HepG2 (cell line): ENCODE data around the gene PRR27. TPM values are rescaled to one million over a fixed set of nuclear protein-coding genes. Genes with fewer than 3 reads are reported as not detected.

Source experiments
- ATAC-seq: fragments of 200-7000 bp; cut with Tn5 transposase; 3 replicates; pipeline ENCODE4 v1.9.1; 2020; ENCODE audit warnings: mild to moderate bottlenecking, moderate library complexity
- BruUV-seq: library from RNA; stranded (reverse); fragments of 400-500 nt; replicated peaks from 2 replicates; lab custom pipeline; 2021; lab: Mats Ljungman, UMichigan
- CTCF ChIA-PET: fragments of 300-600 bp; formaldehyde crosslinking; extraction: SDS; loops from one replicate; lab custom pipeline; 2021; ENCODE audit warnings: low total read pairs, inconsistent platforms, low intra/inter-chr PET ratio; lab: Yijun Ruan, JAX
- POLR2A ChIA-PET: fragments of 350-600 bp; sonication (Branson Sonifier 250); formaldehyde crosslinking; loops from one replicate; lab custom pipeline; 2020; ENCODE audit warnings: antibody characterized with exemption, inconsistent platforms; lab: Yijun Ruan, JAX
- DNase-seq: peaks from one replicate; pipeline ENCODE4 v3.0.0-alpha.2; 2015; ENCODE audit warnings: low spot score
- FAIRE-seq: peaks from 3 replicates; lab custom pipeline; 2011; peaks lifted over from hg19 to GRCh38; lab: Jason Lieb, UNC
- H2AFZ ChIP-seq: one replicate; pipeline ENCODE4 v1.6.1; 2011; ENCODE audit warnings: low read length, inconsistent platforms
- H3K27ac ChIP-seq: fragments of 300-600 bp; 3 replicates; pipeline ENCODE4 v1.8.0; 2011; ENCODE audit warnings: mixed run types, mild to moderate bottlenecking, mixed read lengths, low read length, inconsistent platforms; ENCODE audit not compliant: insufficient read depth; ENCODE audit errors: extremely low read length
- H3K27me3 ChIP-seq, 2 experiments: fragments of 200-600 bp in 1 of 2; 2 replicates in 1 of 2; 3 replicates in 1 of 2; pipeline versions ENCODE4 v1.6.0 to v1.8.0; 2011; ENCODE audit warnings: low read length in 2 of 2, mild to moderate bottlenecking in 2 of 2, moderate library complexity in 2 of 2, inconsistent platforms in 1 of 2; ENCODE audit not compliant: insufficient read depth in 2 of 2, control insufficient read depth in 1 of 2
- H3K36me3 ChIP-seq, 2 experiments: fragments of 200-600 bp in 1 of 2; replicated peaks in 1 of 2; 2 replicates in 1 of 2; 3 replicates in 1 of 2; pipeline versions ENCODE4 v1.5.1 to v1.8.0; 2011; ENCODE audit warnings: low read length in 2 of 2, inconsistent platforms in 1 of 2; ENCODE audit not compliant: insufficient read depth in 2 of 2, control insufficient read depth in 1 of 2
- H3K4me1 ChIP-seq: 2 replicates; pipeline ENCODE4 v1.5.1; 2012; ENCODE audit warnings: low read length, inconsistent platforms; ENCODE audit not compliant: insufficient read depth
- H3K4me2 ChIP-seq: 2 replicates; pipeline ENCODE4 v1.6.0; 2011; ENCODE audit warnings: low read depth, low read length, inconsistent platforms
- H3K4me3 ChIP-seq, 3 experiments: fragments of 200-600 bp in 1 of 3; sonication (generic), shearing (Covaris generic) in 1 of 3; replicated peaks in 1 of 3; 2 replicates each; pipeline ENCODE4 v1.5.1; 2011 to 2016; ENCODE audit warnings: low read length in 3 of 3, inconsistent platforms in 2 of 3, low read depth in 2 of 3, mild to moderate bottlenecking in 2 of 3, control low read depth in 1 of 3, mixed read lengths in 1 of 3; ENCODE audit not compliant: insufficient read depth in 1 of 3
- H3K79me2 ChIP-seq: one replicate; pipeline ENCODE4 v1.6.1; 2011; ENCODE audit warnings: low read length, inconsistent platforms; ENCODE audit not compliant: insufficient read depth
- H3K9ac ChIP-seq: 2 replicates; pipeline ENCODE4 v1.6.0; 2011; ENCODE audit warnings: mild to moderate bottlenecking, low read depth, low read length, inconsistent platforms; ENCODE audit not compliant: insufficient read depth
- H3K9me3 ChIP-seq: 2 replicates; pipeline ENCODE4 v1.5.1; 2012; ENCODE audit warnings: mild to moderate bottlenecking, low read length
- H4K20me1 ChIP-seq: 2 replicates; pipeline ENCODE4 v1.6.0; 2011; ENCODE audit warnings: inconsistent platforms, mild to moderate bottlenecking, low read length, moderate library complexity; ENCODE audit not compliant: insufficient read depth
- ATF7 ChIP-seq, 2 experiments: fragments of 450-650 bp in 1 of 2; sonication (generic) in 1 of 2; formaldehyde crosslinking in 1 of 2; IDR thresholded peaks; 2 replicates each; pipeline versions ENCODE4 v1.4.0 to v1.6.1; 2016 to 2020; ENCODE audit warnings: antibody characterized with exemption in 1 of 2, mild to moderate bottlenecking in 1 of 2, missing genetic modification reagents in 1 of 2
- FOXP1 ChIP-seq, 2 experiments: fragments of 450-650 bp in 1 of 2; IDR thresholded peaks; 2 replicates each; pipeline ENCODE4 v1.6.1; 2017 to 2018; ENCODE audit warnings: antibody characterized with exemption in 1 of 2
- MEIS2 ChIP-seq: sonication (generic); formaldehyde crosslinking; IDR thresholded peaks from 2 replicates; pipeline ENCODE4 v1.9.0; 2021; ENCODE audit warnings: mild to moderate bottlenecking, missing genetic modification reagents
- NCOR1 ChIP-seq: fragments of 200-600 bp; sonication (generic); IDR thresholded peaks from 2 replicates; pipeline ENCODE4 v1.7.0; 2017; ENCODE audit warnings: antibody characterized with exemption, low read length, borderline replicate concordance
- NFIC ChIP-seq: IDR thresholded peaks from 2 replicates; pipeline ENCODE4 v1.6.1; 2012; ENCODE audit warnings: mild to moderate bottlenecking, low read length, inconsistent platforms
- NFYC ChIP-seq: IDR thresholded peaks from 2 replicates; pipeline ENCODE4 v1.6.1; 2016; ENCODE audit warnings: missing genetic modification reagents, missing compliant biosample characterization
- REPIN1 ChIP-seq: sonication (generic); formaldehyde crosslinking; IDR thresholded peaks from 2 replicates; pipeline ENCODE4 v1.8.0; 2022; ENCODE audit warnings: missing genetic modification reagents, low read depth, mild to moderate bottlenecking, borderline replicate concordance
- TCF7 ChIP-seq: sonication (generic); IDR thresholded peaks from 2 replicates; pipeline ENCODE4 v1.6.1; 2016; ENCODE audit warnings: antibody characterized with exemption, low read depth
- TRAFD1 ChIP-seq: sonication (generic); formaldehyde crosslinking; IDR thresholded peaks from 2 replicates; pipeline ENCODE4 v1.5.1; 2020; ENCODE audit warnings: missing genetic modification reagents, mild to moderate bottlenecking, borderline replicate concordance
- ZBTB25 ChIP-seq: IDR thresholded peaks from 2 replicates; pipeline ENCODE4 v1.6.1; 2018; ENCODE audit warnings: missing genetic modification reagents
- ZNF362 ChIP-seq: sonication (generic); formaldehyde crosslinking; IDR thresholded peaks from 2 replicates; pipeline ENCODE4 v1.4.0; 2020; ENCODE audit warnings: missing genetic modification reagents, mild to moderate bottlenecking, borderline replicate concordance
- ZNF800 ChIP-seq: sonication (generic); formaldehyde crosslinking; IDR thresholded peaks from 2 replicates; pipeline ENCODE4 v1.4.0; 2020; ENCODE audit warnings: missing genetic modification reagents
- WGBS: methylation state at CpG from one replicate; pipeline ENCODE4 v1.1.6; 2017; ENCODE audit warnings: low lambda C conversion rate; 5-methylcytosine and 5-hydroxymethylcytosine counted together
- in situ Hi-C: cut with HindIII; loops from 2 replicates; pipeline ENCODE4 v1.10.0; 2017; ENCODE audit warnings: low pct_unique_long_range_greater_than_20kb; ENCODE audit not compliant: extremely low pct_ligation_motif_present
- intact Hi-C: fragments of 100-400 bp; cut with micrococcal nuclease; formaldehyde crosslinking; loops from one replicate; pipeline ENCODE4 v1.10.0; 2022; ENCODE audit not compliant: unreplicated experiment
- polyA plus RNA-seq, 8 experiments: library from polyadenylated mRNA; depleted of rRNA in 3 of 8; stranded (reverse) in 7 of 8; unstranded in 1 of 8; fragments of >200 nt; fragmentation: Illumina TruSeq in 4 of 8; extraction: Trizol in 4 of 8; gene quantifications; 2 replicates each; pipeline versions ENCODE4 v1.2.1 to v1.2.3, GENCODE V29; 2011 to 2016; ENCODE audit warnings: low read depth in 4 of 8, missing spikeins in 1 of 8, mixed read lengths in 1 of 8; ENCODE audit not compliant: insufficient read depth in 1 of 8
- total RNA-seq, 5 experiments: library from RNA; depleted of rRNA; stranded (reverse); fragments of >200 nt; fragmentation: Illumina TruSeq; extraction: Trizol; gene quantifications; 2 replicates each; pipeline ENCODE4 v1.2.3, GENCODE V29; 2016; ENCODE audit warnings: low read depth in 1 of 5
- TF ChIP-seq, protein P1 (sequence below): sonication (generic); formaldehyde crosslinking; IDR thresholded peaks from 2 replicates; pipeline ENCODE4 v1.5.1; 2020; ENCODE audit warnings: missing genetic modification reagents, mild to moderate bottlenecking, borderline replicate concordance

The PRR27 gene
- total and polyA plus RNA-seq, 2 of the 13 experiments (the other 11 are each of a cell fraction or from before 2014, with no cell fraction given), result not detected

DNA sequence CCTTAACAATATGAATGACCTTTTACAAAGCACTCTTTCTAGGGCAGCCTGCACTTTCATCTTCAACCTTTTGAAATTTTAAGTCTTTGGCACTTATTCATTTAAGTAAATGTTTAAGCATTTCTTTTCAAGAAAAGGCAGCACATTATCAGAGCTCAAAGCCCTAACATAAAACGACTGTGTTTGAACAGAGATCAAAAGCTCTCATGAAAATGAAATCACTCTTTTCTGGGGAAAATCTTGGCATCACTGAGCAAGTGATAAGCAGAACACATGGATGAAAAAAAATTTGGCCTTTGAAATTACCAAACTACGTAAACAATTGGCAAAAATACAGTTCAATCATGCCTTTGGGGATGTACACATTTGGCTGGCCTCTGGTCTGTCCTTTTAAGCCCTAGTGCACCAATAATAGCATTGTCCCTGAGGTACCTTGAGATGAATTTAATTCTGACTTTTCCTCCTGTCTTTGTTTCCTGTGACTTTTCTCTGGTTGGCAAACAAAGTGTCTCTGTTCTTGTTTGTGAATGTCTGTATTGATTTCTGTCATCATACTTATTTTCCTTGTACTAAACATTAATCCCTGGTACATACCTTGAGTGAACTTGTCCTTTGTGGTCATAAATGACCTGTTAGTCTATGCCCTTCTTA is 28.6 kb downstream of the PRR27 start:
- in situ Hi-C loops, result loop anchor here (5.0 to 10.0 kb wide), 2 partner anchors 298 to 350 kb away; no protein-coding TSS in a partner anchor
- H2AFZ ChIP-seq, result no peak overlapping the region
- no peaks in the 10 kb centered on the region for H4K20me1 ChIP-seq
- H3K79me2 ChIP-seq, result no peaks in the 10 kb centered on the region
- ATAC-seq (peak; percentile 96), FAIRE-seq (peak; percentile 90), DNase-seq (peak; percentile 100)
- CTCF ChIA-PET, result no interaction called here
- peak overlapping the region; percentile 65; the same call in 1 of the 2 replicates for H3K9ac ChIP-seq
- intact Hi-C loops, result loop anchor here (1.0 to 5.0 kb wide), 9 partner anchors 56 to 493 kb away; no protein-coding TSS in a partner anchor
- POLR2A ChIA-PET, result interaction anchor here (0.9 to 2.2 kb wide), 4 partner anchors 19 to 359 kb away, joined by 3 to 12 read pairs (median 6); no protein-coding TSS in a partner anchor
- H3K36me3 ChIP-seq, result no peaks in the 10 kb centered on the region
- H3K4me3 ChIP-seq, result no peak overlapping the region
- peaks cover 73% of the 10 kb centered on the region for H3K4me1 ChIP-seq
- 0% methylated on average over 2 of the region's 2 CpGs for WGBS
- BruUV-seq, result no TSS peak
- H3K4me2 ChIP-seq, result peak overlapping the region; percentile 62
- H3K27me3 ChIP-seq, result no peaks in the 10 kb centered on the region
- peak overlapping the region; percentile 90 for H3K27ac ChIP-seq
- no peaks in the 10 kb centered on the region for H3K9me3 ChIP-seq
- peak; percentile 40; the same call in 1 of the 2 replicates for TF ChIP-seq MEIS2 (CRISPR knock-in tag)
- 0 out of 2 replicates have a peak, but pooled peaks have one; percentile 12 for TF ChIP-seq NFYC (CRISPR knock-in tag)
- TF ChIP-seq ZNF362 (CRISPR knock-in tag), result peak; percentile 96
- TF ChIP-seq REPIN1 (CRISPR knock-in tag), result peak; percentile 61; the same call in 1 of the 2 replicates
- TF ChIP-seq FOXP1 (IDR thresholded peaks at IDR 0.05), result peak; percentile 78
- TF ChIP-seq FOXP1 (CRISPR knock-in tag; IDR thresholded peaks at IDR 0.05), result peak; percentile 86
- TF ChIP-seq ATF7 (IDR thresholded peaks at IDR 0.05), result 0 out of 2 replicates have a peak, but pooled peaks have one; percentile 43
- TF ChIP-seq ATF7 (CRISPR knock-in tag; IDR thresholded peaks at IDR 0.05), result no peak; the same call in 1 of the 2 replicates
- peak; percentile 98 for TF ChIP-seq TCF7
- peak; percentile 91 for TF ChIP-seq NCOR1
- no peak for TF ChIP-seq TRAFD1
- peak; percentile 100 for TF ChIP-seq NFIC
- peak; percentile 66 for TF ChIP-seq ZBTB25 (CRISPR knock-in tag)
- TF ChIP-seq, protein P1, sequence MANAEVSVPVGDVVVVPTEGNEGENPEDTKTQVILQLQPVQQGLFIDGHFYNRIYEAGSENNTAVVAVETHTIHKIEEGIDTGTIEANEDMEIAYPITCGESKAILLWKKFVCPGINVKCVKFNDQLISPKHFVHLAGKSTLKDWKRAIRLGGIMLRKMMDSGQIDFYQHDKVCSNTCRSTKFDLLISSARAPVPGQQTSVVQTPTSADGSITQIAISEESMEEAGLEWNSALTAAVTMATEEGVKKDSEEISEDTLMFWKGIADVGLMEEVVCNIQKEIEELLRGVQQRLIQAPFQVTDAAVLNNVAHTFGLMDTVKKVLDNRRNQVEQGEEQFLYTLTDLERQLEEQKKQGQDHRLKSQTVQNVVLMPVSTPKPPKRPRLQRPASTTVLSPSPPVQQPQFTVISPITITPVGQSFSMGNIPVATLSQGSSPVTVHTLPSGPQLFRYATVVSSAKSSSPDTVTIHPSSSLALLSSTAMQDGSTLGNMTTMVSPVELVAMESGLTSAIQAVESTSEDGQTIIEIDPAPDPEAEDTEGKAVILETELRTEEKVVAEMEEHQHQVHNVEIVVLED (CRISPR knock-in tag), result no peak
- peak; percentile 49; the same call in 1 of the 2 replicates for TF ChIP-seq ZNF800 (CRISPR knock-in tag)
